Placental epithelial cell (primary cell): ENCODE measurements around the gene INO80B. TPM values are rescaled to one million over a fixed set of nuclear protein-coding genes. Genes with fewer than 3 reads are reported as not detected.

Experiments
- total RNA-seq: library from RNA; depleted of rRNA; stranded (reverse); fragments of >200 nt; gene quantifications from 2 replicates; pipeline ENCODE4 v1.2.3, GENCODE V29; 2012

Gene INO80B
- 15.7 and 18.1 TPM in 2 replicates for total RNA-seq

DNA sequence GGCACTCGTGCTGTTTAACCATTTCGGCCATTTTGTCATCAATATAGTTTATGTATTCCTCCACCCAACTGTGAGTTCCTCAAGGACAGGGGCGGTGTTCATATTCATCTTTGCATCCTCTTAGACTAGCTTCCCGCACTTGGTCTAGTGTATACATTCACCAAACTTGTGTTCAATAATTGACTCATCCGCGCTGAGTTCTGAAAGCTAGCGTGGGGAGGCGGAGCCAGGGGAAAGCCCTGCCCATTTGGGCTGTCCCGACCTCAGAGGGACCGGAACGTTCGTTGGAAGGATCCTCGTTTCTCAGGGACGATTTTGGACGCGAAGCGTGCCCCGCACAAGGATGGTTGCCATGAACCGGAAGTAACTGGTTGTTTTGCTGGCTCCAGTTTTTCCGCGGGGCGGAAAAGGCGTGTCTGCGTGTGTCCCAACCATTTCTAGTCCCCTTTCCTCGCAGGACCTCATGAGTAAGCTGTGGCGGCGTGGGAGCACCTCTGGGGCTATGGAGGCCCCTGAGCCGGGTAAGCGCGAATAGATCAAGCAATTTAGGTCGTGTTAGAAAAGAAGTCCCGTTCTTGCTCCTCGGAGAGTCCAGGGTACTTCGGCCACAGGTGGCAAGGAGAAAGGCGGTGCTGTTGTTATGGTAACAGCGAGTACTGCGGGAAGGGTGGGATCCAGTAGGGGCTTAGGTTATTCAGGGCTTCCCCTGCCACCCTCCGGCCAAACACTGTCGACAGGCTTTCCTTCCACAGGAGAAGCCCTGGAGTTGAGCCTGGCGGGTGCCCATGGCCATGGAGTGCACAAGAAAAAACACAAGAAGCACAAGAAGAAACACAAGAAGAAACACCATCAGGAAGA is at the start of gene INO80B:
Gene INO80B (plus strand): TSS at position 434 of the 858 bp plus-strand sequence. CDS start 30 bp downstream, at position 464.

DNA sequence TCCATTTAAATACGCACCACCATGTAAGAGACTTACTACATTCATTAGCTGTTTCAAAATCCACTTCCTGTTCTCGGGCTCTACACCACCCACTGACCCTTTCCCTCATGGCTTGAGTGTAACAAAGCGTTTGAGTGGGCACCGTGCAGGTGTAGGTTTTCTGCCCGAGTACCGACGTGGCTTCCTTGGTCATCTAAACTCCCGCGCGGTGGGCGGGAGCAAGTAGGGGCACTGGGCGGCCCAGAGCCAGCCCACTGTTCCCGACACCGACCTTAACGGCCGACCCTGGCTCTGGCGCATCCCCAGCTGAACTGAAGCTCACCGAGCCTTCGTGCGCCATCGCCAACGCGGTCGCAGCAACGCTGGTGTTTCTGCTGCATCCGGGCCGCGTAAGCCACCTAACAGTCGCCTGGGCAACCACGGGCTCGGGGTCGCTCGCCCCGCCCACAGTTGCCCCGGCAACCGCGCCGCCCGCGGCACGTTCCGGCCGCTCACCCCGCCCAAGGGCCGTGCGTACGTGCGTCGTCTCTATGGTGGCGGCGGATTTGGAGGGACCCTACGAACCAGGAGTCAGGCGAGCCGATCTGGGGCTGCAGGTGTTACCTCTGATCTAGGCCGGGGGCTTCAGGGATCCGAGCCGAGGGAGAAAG is 33.5 kb upstream of the INO80B start, which contains the start of the genes C2orf81 and WDR54:
Gene C2orf81 (minus strand): TSS at position 399 of the 650 bp plus-strand sequence. CDS start 59 bp downstream, at position 340.
Gene WDR54 (plus strand): TSS at position 510 of the 650 bp plus-strand sequence. CDS start 424 bp downstream, outside the sequence.

DNA sequence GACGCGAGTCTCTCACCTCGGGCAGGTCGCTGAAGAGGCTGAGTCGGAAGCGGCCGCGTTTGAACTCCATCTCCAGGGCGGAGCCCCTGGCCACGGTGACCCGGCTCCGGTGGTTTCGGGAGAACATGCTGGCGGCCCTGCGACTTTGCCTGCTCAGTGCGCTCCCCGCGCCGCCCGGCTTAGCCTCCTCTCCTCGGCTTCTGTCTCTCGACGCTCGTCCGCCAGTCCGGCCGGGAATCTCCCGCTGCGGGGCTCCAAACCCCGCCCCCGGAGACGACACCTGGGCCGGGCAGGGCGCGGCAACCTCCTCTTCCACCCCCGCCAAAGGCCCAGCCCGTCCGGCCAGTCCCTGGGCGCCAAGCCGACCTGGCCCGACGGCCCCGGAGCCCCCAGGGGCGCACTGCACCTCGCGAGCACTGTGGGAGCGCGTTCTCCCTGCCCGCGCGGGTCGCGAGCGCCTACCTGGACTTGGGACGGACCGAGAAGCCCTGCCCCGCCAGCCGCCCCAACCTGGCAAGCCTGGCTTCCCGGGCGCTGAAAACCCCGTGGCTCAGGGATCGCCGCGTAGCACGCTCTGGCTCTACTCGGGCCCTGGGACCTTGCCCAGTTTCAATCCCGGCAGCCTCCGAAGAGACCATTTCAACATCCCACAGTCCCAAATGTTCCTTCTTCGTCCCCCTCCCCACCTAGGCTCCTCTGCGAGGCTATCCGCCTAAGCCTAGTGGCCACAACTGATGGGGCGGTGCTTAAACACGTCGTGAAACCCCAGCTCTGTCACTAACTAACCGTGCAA is 13.0 kb upstream of the INO80B start, which contains the start of gene RTKN:
Gene RTKN (minus strand): TSS at position 248 of the 793 bp plus-strand sequence. CDS start 121 bp downstream, at position 127.

DNA sequence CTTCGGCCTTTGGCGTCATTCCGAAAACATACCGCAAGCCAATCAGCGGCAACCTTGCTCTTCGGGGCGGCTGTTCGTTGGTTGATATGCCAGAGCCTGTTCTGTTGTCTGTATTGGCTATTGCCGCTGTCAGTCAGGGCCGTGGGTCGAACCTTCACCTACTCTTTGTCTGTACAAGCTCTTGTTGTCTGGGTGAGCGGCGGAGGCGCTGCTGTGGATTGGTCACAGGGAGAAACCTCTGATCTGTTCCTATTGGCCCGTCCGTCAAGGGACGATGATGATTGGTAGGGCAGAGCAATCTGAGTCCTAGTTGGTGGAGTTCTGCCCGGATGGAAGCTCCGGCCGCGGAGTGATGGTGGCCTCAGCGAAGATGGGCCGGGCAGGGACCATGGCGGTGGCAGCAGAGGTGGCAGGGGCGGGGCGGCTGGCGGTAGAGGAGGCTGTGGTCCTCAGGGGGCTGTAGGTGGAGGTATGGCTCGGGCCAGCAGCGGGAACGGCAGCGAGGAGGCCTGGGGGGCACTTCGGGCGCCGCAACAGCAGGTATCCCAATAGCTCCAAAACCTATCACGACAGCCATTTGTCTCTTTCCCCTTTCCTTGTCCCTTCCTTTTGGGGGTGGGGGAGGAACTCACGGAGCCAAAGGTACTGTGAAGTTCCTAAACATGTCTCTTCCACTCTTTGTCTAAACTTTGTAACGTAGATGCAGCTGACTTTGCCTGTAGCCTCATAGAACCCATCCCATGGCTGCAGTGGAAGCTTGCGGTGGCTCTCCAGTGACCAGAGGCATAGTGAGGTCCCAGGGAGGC is 3.4 kb downstream of the INO80B start, which contains the start of gene WBP1:
Gene WBP1 (plus strand): TSS at position 307 of the 806 bp plus-strand sequence. CDS start 165 bp downstream, at position 472.

DNA sequence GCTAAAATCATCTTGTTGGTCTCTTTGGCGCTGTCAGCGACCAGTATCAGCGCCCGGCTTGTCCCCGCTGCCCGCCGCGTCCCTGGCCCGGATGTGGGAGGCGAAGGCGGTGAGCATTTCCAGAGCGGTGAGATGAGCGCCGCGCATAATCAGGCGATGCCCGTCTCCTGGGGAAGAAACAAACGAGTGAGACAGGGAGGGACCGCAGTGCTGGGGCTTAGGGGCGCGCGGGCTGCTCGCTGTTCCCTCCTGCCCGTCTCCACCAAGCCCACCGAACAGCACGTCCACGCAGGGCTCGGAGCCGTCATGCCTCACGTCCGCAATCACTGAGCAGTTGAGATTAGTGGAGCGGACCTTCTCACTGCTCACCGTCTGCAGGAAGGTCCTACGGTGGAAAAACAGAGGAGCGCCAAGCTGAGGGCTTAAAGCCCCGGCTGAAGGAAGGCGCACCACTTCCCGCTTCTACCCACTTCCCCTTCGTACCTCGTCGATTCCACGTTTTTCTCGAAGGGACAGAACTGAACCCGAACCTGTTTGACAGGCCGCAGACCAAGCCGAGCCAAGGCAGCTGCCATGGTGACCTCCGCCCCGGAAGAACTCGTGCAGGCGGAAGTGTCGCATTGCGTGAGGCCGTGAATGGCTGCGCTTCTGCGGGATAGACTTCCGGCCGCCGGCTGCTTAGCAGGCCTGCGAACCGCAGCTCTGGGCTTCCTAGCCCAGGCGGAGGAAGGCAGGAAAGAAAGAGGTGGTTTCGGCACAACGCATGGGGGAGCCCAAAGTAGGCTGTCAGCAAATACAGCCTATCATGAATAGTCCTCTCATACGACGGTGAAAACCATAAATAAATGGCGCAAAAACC is 17.4 kb downstream of the INO80B start, which contains the start of gene MRPL53:
Gene MRPL53 (minus strand): TSS at position 595 of the 859 bp plus-strand sequence. CDS start 20 bp downstream, at position 575.

DNA sequence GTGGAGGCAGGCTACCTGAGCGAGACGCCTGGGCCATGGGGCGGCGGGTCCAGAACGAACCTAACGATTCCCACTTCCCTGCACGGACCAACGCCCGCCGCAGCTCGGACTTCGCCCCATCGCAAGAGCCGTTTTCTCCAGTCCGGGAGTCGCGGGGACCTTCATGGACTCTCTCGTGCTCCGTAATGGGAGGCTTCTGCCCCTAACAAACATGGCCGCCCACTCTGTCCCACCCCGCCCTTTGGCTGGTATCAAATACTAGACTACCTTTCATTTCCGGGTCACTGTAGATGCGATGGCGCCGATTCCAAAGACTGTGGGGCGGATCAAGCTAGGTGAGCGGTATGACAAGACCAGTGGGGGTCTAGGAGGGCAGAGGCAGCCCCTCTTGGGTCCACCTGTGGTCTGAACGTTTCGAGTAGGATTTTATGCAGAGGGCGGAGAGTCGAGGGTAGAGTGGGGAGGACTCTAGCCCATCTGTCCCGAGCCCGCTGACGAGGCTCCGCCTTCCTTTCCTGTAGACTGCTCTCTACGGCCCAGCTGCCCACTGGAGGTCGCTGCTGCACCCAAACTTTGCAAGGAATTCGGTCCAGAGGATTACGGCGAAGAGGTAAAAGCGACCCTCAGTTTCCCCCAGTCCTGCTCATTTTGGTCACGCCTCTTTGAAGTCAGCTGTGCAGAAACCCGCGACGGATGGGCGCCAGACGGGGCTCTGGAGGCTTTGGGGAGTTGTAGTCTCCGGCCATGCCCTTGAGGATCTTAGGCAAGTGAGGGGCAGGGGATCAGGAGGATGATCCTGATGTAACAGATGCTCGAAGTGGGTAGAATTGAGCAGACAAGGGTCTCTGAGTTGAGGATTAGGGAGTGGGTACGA is 28.2 kb downstream of the INO80B start, which contains the start of the genes CCDC142 and TTC31:
Gene CCDC142 (minus strand): TSS at position 198 of the 874 bp plus-strand sequence. CDS start 161 bp downstream, at position 37.
Gene TTC31 (plus strand): TSS at position 281 of the 874 bp plus-strand sequence. CDS start 15 bp downstream, at position 296.

DNA sequence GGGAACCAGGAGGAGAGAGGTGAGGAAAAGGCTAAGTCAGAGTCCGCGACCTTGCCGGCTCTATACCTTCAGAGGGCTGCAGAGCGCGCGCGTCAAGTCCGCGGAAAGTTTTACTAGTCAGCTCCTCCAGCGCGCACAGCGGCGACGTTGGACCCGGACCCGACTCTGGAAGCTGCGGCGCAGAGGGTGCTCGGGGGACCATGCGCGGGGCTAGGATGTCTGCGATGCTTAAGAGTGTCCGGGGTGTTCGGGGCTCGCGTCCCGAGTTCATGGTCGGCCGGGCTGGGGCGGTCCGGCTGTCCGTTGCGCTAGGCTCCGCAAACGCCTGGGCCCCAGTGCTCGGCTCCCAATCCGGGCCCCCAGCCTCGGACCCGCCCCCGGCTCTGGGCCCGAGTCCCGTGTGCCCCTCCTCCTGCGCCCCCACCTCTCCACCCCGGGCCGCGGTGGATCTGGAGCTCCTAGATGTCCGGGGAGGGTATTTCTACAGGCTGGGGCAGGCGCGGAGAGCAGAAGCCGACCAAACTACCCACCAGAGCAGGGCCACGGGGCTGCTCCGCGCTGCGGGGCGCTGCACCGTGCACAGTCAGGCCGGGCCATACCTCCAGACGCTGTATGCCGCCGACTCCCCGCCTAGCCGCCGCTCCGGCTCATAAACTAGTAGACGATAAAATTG is 44.5 kb downstream of the INO80B start, which contains the start of gene LBX2:
Gene LBX2 (minus strand): TSS at position 337 of the 673 bp plus-strand sequence. CDS start 66 bp downstream, at position 271.

DNA sequence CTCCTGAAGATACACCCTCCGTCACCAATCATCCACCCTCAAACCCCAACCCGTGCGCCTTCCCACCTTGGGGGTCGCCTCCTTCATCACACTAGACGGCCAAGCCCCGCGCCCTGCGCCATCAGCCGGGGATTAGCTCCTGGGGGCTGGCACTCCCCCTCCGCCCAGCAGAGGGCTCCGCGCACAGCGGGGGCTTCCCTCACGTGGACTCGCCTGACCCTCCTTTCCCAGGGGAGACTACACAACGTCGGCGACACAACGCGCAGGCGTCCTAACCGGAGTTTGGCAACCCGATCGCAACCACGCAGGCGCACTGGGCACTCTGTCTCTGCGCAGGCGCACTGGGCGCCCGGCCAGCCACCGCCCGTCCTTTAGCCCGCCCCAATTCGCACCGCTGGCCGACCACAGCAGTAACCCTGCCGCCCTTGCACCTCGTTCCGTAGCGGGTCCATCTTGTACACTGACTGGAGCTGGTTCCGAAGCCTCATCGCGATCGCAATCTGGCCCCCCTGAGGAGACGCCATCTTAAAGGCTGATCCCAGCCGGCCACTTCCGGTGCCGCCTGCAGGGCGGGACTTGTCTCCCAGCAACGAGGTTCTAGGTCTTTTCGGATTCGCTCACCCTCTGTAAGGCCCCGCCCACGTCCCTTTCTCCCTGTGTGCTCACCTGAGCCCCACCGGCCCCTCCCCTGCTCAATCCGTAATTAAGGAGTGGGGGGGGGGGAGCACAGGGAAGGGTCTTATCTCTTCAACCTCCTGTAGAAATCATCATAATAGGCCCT is 52.4 kb downstream of the INO80B start, which contains the start of gene PCGF1:
Gene PCGF1 (minus strand): TSS at position 551 of the 781 bp plus-strand sequence. CDS start 27 bp downstream, at position 524.

Other genes starting within 250 kb of the INO80B start
- 1.2 and 1.6 TPM in 2 replicates for gene SLC4A5, start 111.7 kb upstream of the INO80B start, total RNA-seq
- gene DCTN1, start 74.8 kb upstream of the INO80B start, total RNA-seq: 135 and 148 TPM in 2 replicates
- gene C2orf81, start 33.5 kb upstream of the INO80B start, total RNA-seq: 3.1 and 4.1 TPM in 2 replicates
- 27.9 and 43.5 TPM in 2 replicates for gene WDR54, start 33.4 kb upstream of the INO80B start, total RNA-seq
- 76.2 and 119 TPM in 2 replicates for gene RTKN, start 13.2 kb upstream of the INO80B start, total RNA-seq
- gene WBP1, start 3.4 kb downstream of the INO80B start, total RNA-seq: 74.5 and 130 TPM in 2 replicates
- 55.7 and 92.6 TPM in 2 replicates for gene MOGS, start 10.3 kb downstream of the INO80B start, total RNA-seq
- 24.1 and 31.8 TPM in 2 replicates for gene MRPL53, start 17.6 kb downstream of the INO80B start, total RNA-seq
- 28.7 and 43.6 TPM in 2 replicates for gene CCDC142, start 27.9 kb downstream of the INO80B start, total RNA-seq
- 20.4 and 23.6 TPM in 2 replicates for gene TTC31, start 28.0 kb downstream of the INO80B start, total RNA-seq
- gene LBX2, start 44.5 kb downstream of the INO80B start, total RNA-seq: 1.8 and 7.9 TPM in 2 replicates
- 19.6 and 22.9 TPM in 2 replicates for gene PCGF1, start 52.6 kb downstream of the INO80B start, total RNA-seq
- not detected in 2 replicates for gene TLX2, start 59.4 kb downstream of the INO80B start, total RNA-seq
- 0.33 and 0.39 TPM in 2 replicates for gene DQX1, start 71.1 kb downstream of the INO80B start, total RNA-seq
- 71.5 and 128 TPM in 2 replicates for gene AUP1, start 74.6 kb downstream of the INO80B start, total RNA-seq
- gene HTRA2, start 74.8 kb downstream of the INO80B start, total RNA-seq: 34.9 and 40.0 TPM in 2 replicates
- gene LOXL3, start 98.9 kb downstream of the INO80B start, total RNA-seq: 0.39 TPM in 1 of 2 replicates, not detected in the other
- gene DOK1, start 99.6 kb downstream of the INO80B start, total RNA-seq: 4.9 and 5.5 TPM in 2 replicates
- 0.39 and 0.43 TPM in 2 replicates for gene M1AP, start 193.2 kb downstream of the INO80B start, total RNA-seq
- 4.3 and 5.1 TPM in 2 replicates for gene SEMA4F, start 199.2 kb downstream of the INO80B start, total RNA-seq